ENCODE results near the gene MAST4. TPM values are rescaled to one million over a fixed set of nuclear protein-coding genes. Genes with fewer than 3 reads are reported as not detected.
"Not testable (repeated sequence)": the region's sequence is repeated elsewhere in the genome, so short reads cannot be mapped to it uniquely, and the experiment has no call there.

The MAST4 gene
- total RNA-seq, 1 donor from 2014 or later, result 13.9 TPM

DNA sequence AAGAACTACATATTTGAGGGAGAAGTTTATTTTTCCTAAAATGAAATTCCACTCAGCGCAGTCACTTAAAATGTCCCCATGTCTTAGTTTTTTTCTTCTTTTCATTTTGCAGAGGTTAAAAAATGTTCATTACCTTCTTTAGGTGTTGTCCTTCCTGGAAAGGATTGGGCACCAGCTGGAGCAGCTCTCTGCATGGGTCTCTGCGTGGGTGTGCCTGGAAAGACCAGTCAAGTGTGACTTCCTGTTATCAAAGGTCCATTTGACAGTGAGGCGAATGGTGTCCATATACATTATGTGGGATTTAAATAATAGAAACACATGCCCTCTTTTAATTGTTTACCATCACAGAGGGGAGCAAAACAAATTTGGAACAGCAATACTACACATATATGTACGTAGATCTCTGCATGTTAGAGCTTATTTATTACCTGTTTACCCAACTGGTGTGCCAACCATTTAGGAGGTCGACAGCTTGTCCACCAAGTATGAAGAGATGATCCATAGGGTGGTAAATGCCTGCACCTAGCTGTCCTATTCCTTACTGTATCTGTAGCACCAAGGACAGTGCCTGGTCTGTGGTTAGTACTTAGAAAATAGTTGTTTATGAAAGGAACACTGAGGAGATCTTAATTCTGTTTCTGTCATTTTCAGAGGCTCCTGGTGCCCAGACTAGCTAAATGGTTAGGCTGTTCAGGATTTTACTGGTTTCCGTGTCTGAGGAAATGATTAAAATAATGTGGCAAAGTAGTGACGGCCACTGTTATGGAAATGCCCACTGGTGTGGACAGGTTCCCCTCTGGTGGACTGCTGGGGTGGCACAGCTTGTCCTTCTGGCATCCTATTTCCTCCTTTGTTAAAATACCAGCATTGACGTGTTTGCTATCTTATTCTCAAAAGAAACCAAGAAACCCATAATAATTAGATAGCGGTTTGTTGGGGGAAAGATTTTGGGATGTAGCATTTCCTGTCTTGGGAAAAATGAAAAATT is 200.4 kb downstream of the MAST4 start:
- FAIRE-seq (no peak), DNase-seq (ENCODE audit: low spot score in 2 of 2) (no peak)

DNA sequence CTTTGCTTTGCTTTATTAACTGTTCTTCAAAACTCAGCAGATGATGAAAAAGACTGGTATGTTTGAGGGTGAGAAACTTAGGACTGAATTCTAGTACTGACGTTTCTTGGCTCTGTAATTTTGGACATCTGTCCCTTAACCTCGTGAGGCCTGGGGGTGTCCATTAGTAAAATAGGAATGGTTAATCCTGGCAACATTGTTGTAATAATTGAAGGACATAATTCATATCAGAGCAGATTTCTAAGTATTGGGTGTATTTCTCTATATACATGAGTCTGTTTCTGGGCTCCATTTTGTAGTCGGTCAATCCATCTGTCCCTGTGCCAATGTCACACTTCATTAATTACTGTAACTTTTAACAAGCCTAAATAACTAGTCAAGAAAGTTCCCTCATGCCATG is 206.7 kb downstream of the MAST4 start:
- FAIRE-seq (no peak), DNase-seq (ENCODE audit: low spot score in 2 of 2) (no peak)

DNA sequence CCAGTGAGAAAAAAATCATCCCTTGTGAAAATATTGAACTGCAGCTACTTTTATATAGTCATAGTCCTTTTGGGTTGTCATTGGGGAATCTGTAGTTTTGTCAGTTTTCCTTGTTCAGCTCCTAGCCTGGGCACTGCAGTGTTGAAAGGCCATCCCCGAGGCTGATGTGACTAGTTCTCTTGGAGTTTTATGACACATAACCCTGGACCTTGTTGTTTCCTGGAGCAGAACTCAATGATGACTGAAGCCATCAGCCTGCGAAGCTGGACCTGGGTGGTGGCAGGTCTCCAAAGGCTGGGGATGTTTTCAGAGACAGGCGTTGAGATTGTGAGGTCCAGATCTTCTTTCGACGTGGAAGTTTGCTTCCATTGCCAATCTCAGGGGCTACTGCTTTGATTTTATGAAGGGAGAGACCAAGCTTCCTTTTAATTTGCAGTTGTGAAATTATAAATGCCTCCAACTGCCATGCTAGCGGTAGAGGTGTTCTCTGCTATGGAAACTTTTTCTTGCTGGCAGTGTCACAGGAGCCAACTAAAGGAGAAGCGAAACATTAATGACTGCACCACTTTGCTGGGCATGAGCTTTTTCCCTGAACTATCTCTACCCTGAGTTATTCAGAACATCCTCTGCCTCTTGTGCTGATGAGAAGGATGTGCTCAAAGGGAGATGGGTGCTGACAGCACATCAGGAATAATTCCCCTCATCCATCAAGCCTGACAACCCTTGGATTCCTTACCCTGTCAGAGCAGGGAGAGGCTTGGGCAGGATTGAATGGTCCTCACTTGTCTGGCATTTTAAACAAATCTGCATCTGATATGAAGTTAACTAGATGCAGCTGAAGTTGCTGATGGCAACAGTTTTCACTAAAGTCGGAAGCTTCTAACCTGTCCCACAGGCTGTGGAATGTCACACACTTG is 209.6 kb downstream of the MAST4 start:
- no peak for FAIRE-seq
- DNase-seq (ENCODE audit: low spot score in 2 of 2), result no peak

DNA sequence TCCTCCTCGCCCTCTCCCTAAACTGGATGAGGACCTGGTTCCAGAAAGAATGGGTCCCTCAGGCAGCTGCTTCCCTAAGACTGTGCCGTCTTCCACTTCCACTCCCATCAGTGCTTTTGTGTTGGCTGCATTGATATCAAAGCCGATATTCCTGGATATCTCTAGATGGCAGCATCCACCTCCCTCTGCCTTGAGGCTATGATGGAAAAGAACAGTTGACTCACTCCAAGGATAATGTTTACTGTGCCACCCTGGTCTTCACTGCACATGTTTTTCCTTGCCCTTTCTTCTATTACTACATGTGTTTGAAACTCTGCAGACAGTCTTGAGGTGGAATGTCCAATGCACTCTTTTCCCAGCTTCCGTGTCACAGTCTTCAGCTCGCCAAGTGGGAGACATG is 211.6 kb downstream of the MAST4 start:
- DNase-seq (ENCODE audit: low spot score in 2 of 2), result peak; percentile 24 to 61
- no peak for FAIRE-seq

DNA sequence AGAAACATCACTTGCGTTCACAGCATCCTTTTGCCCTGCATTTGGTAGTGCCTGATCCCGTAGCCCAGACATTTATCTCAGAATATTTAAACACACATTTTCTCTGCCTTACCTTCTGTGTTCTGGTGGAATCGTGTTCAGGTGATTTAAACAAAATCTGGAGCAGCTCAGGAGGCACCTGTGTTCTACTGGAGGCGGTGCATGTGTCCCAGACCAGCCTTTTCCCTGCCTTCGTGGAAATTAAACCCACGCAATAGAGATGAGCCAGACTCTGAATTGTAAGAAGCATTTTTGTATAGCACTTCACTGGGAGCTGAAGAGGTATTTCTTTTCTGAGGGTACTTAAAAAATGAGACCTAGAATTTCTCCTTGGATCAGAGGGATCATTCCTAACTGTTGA is 212.5 kb downstream of the MAST4 start:
- no peak for FAIRE-seq

DNA sequence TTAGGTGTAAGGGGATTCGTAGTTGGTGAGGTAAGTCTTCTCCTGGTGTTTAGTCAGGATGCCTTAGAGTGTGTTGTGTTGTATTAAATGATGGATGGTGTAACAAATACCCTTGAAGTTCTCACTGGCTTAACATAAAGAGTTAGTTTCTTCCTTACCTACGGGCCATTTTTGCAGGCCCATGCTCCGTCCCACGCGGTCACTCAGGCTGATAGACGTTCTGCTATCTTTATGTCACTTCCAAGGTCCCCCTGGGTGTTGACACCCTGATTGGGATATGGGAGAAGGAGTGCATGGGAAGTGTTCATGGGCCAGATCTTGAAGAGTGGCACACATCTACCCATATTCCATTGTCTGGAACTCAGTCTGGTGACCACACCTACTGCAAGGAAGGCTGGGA is 214.0 kb downstream of the MAST4 start:
- FAIRE-seq (no peak), DNase-seq (ENCODE audit: low spot score in 2 of 2) (no peak)

More for the DNA sequence above, 212.5 kb downstream of the MAST4 start:
- no peak for DNase-seq (ENCODE audit: low spot score in 2 of 2)

DNA sequence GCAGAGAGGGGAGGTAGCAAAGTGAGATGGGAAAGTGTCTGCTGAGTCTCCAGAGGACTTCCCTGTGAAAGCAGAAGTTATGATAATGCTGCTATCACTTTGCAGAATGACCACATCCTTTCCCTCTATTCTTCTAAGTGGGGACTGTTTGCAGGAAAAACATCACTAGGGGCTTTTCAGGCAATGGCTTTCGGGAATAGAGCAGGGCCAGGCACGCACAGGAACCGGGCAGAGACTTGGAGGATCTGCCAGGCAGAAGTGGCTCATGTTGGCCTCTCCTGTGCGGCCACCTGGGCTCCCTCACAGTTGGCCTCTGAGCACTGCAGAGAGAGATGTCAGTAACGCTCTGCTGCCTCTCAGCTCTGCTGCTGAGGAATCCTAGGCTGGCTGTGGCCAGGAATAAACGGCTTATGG is 214.7 kb downstream of the MAST4 start:
- FAIRE-seq (no peak), DNase-seq (ENCODE audit: low spot score in 2 of 2) (no peak)

DNA sequence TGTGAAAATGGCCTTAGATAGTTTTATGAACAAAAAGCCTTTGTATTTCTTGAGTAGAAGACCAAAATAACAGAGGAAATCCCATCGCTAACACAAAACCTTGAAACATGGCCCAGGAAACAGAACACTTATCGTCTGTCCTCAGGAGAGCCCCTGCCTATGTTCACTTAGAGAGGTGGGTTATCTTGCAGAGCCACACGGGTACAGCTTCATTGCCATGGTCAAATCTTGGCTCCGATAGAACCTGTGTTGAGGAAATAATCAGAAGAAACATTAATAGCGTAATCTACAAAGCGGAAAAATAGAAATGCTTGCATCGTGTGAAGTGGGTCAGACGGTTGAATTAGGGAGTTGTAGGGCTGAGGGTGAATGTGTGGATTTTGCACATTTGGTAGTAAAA is 216.1 kb downstream of the MAST4 start:
- no peak for DNase-seq (ENCODE audit: low spot score in 2 of 2)
- no peak for FAIRE-seq

DNA sequence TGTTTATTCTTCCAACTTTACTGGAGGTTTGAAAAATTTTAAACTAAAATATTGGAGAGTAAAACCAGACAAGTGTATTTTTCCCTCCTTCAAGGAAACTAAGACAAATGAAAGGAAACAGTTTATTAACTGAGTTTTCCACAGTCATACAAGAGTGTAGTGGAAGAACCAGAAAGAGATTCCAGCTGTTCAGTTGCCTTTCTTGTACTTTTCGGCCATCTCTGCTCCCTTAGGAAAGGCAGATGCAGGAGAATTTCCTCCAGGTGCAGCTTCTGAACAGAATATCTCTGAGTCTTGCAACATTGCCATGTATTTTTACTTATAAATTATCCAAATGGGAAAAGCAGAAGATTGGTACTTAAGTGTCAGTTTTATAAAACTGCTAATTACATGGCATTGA is 217.1 kb downstream of the MAST4 start:
- FAIRE-seq (no peak), DNase-seq (ENCODE audit: low spot score in 2 of 2) (no peak)

DNA sequence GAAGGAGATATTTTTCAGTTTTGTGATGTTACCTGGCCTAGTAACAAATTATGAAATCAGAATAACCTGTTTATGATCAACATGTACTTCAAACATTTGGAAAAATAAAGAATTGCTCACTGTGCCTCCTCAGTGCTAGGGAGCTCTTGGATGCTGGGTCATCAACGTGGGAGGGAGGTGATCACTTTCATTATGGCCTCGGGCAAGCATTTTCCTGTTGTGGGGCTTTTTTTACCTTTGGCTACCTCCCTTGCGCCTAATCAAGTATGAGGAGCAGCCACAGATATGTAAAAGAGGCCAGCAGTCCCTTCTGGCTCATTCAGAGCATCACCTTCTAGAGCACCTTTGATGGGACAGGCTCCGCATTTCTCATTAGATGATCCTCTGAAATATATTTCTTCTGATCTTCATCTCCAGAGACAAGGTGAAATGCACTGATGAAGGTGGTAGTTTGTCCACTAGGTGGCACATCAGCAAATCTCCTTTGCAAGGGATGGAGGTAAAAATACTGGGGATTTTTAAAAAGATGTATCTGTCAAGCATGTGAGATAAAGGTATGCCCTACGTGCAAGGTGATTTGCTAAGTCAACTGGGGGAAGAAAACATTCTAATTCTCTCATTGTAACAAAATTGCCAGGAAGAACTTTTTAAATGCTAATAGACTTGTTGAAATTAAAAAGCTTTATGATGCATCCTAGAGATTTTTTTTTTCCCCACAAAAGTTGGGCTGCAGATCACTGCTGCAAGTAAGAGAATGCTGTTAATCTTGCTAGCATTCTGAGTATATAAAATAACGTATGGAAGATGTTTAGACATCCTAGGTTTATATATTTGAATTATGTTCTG is 218.2 kb downstream of the MAST4 start:
- FAIRE-seq (no peak), DNase-seq (ENCODE audit: low spot score in 2 of 2) (peak; percentile 12 to 42)

DNA sequence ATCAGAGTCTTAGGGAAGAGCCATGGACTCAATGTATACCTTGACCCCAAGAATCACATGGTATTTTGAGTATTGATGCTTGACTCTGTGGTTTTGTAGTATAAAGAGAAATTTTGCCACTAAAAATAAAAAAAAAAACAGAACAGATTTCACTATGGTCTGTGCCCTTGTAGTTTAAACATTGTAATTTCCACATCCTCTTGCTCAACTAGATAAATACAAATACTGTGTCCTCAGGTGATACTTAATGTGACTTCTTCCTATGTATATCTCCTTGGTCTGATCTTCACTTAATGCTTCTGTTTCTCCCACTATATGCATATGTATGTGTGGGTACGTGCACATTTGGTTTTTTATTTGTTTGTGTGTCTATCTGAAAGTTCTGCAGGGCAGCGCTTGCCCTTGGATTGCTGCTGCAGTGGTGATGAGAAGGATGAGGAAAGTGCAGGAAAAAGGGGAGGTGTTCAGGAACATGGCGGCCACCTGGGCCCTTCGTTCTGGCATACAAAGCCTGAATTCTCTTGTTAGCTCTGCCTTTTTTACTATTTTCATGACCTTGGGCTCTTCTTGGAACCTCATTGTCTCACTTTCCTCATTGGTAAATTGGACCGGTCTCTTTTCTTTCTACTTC is 222.2 kb downstream of the MAST4 start:
- no peak for FAIRE-seq
- DNase-seq (ENCODE audit: low spot score in 2 of 2), result no peak

DNA sequence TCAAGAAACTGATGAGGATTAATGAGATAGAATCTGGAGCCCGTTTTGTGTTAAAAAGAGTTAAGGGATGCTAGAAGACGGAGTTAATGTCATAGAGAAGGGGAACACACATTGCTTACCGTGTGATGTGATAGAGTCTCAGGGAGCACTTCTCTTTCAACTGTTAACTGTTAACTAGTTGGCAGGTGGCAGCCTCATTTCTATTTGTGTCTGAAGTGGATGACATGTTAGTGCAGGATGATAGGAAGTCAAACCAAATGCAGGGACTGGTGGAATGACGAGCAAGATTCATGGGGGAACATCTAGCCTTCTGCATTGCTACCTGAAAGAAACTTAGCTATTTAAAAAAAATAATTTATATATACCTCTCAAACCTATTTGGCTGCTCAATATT is 222.7 kb downstream of the MAST4 start:
- no peak for DNase-seq (ENCODE audit: low spot score in 2 of 2)
- no peak for FAIRE-seq

DNA sequence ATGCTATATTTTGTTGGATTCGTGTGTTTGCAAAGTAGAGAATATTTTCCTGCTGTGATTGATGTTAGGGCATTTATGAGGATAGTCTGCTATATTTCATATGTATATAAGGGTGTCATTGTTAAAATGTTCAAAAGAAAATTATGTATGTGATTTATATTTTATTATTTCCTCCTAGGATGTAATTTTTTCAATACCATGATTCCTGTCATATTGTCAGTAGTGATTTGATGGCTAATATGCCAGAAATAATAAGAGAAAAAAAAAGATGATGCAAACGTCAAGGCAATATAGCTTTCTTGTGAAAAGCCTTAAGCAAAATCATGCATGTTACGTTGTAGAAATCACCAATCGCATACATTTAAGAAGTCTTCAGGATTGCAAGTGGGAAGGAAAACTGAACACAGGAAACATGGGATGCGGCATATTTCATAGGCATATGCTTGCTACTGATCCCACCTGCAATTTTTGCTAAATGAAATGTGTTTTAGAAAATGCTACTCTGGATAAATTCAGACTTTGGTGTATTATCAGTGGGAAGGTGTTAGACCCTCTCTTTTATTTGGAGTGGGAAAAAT is 224.5 kb downstream of the MAST4 start:
- FAIRE-seq (no peak), DNase-seq (ENCODE audit: low spot score in 2 of 2) (no peak)

DNA sequence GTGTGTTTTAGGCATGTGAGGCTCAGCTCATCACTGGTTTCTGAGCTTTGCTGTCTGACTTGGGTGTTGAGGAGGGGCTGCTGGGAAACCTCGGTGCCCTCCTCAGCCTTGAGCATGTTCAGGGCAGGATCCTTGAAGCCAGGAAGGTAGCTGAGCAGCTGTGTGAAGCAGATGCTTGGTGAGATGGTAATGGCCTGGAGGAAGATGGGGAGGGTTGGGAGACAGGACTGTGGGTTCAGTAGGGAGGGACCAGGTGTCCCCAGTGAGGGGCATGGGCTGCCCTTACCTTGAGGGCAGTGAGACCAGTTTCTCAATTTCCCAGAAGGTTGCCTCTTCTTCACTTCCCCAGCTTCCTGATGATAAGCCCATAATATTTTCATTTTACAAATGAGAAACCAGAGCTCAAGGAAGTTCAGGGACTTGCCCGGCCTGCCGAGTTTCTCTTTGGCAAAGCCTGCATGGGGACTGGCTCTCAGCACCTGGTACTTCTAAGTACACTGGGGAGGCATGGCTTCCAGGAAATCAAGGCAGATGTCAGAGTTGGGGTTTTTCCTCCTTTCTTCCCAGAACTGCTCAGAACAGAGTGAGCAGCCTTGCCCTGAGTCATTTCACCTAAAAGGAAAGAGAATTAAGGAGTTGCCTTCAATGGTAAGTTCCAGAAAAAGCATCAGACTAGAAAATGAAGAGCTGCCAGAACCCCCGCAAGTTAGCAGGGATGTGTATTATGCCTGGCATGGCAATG is 225.7 kb downstream of the MAST4 start:
- DNase-seq (ENCODE audit: low spot score in 2 of 2) (no peak), FAIRE-seq (no peak)

DNA sequence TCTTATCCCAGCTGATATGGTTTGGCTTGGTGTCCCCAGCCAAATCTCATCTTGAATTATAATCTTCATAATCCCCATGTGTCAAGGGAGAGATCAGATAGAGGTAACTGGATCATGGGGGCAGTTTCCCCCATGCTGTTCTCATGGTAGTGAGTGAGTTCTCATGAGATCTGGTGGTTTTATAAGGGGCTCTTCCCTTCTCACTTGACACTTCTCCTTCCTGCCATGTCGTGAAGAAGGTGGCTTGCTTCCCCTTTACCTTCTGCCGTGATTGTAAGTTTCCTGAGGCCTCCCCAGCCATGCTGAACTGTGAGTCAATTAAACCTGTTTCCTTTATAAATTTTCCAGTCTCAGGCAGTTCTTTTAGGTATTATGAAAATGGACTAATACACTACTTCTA is 226.7 kb downstream of the MAST4 start:
- DNase-seq (ENCODE audit: low spot score in 2 of 2), result not testable (repeated sequence)

DNA sequence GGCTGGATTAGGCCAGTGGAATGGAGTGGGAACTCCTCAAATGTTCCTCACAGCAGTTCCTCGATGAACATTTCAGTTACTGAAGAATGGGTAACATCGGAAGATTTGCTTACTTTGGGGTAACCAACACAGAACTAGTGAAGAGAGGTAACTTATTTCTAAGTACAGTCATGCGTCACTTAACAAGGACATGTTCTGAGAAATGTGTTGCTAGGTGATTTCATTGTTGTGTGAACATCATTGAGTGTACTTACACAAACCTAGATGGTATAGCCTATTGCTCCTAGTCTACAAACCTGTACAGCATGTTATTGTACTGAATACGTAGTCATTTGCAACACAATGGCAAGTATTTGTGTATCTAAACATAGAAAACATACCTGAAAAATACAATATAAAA is 228.3 kb downstream of the MAST4 start:
- no peak for DNase-seq (ENCODE audit: low spot score in 2 of 2)
- no peak for FAIRE-seq

More for the DNA sequence above, 226.7 kb downstream of the MAST4 start:
- FAIRE-seq, result not testable (repeated sequence)

DNA sequence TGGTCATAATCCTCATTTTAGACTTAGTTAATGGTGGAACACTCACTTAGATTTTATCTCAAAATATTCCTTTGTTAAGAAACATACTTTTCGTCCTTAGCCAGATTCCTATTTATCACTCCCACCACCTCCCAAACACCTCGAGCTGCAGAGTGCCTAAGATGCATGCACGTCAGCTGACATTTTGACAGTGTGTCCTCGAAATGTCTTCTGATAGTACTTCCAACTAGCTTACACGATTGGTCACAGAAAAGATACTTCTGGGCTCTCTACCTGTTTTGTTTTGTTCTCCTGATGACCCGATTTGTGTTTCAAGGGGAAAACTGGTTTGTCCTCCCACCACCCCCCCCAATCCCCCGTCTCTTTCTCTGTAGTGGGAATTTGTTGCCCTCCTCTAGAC is 230.1 kb downstream of the MAST4 start:
- DNase-seq (ENCODE audit: low spot score in 2 of 2), result no peak
- no peak for FAIRE-seq

DNA sequence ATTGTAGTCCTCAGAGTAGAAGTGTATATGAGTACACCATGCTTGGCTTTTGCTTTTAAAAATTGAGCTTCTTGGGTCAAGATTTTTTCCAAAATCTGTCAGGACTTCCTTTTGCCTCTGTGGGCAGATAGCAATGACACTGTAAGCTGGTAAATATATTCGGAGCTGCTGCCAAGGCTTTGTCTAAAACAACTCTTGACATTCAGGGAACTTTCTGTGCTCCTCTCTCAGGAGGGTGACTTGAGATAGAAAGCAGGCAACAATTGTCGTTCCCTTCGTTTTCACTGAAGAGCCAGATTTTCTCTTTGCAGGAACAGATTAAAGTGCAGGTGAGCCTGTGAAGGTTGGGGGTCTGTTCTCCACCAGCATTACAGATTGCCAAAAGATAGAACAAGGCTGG is 230.5 kb downstream of the MAST4 start:
- FAIRE-seq (no peak), DNase-seq (ENCODE audit: low spot score in 2 of 2) (no peak)

DNA sequence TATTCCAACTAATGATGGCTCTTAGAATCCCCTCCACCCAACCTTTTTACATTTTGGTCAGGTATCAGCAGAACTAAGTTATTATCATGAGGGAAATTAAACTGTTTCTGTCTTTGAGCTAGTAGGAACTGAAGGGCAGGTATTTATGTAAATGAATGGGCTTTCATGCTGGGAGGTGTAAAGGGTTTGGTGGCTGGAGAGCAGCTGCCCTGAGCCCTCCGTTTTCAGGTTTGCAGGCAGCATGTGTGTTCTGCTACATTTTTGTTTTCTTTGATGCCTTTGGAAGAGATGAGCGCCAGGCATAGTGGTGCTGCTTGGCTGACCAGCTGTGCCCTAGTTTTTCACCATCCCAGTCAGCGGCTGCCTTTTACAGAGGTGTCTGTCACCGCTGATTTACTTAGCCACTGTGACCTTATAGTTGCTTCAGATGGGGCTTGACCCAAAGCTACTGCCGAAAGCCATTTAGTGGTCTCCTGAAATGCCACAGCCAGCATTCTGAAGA is 231.9 kb downstream of the MAST4 start:
- FAIRE-seq (no peak), DNase-seq (ENCODE audit: low spot score in 2 of 2) (no peak)

All from frontal cortex (tissue), 4 donors.